ENCODE results near the gene CZIB. TPM values are rescaled to one million over a fixed set of nuclear protein-coding genes. Genes with fewer than 3 reads are reported as not detected.

The CZIB gene
- total and polyA plus RNA-seq, 2 of the 13 experiments (the other 11 are each of a cell fraction or from before 2014, with no cell fraction given): 49.2 to 67.0 TPM

DNA sequence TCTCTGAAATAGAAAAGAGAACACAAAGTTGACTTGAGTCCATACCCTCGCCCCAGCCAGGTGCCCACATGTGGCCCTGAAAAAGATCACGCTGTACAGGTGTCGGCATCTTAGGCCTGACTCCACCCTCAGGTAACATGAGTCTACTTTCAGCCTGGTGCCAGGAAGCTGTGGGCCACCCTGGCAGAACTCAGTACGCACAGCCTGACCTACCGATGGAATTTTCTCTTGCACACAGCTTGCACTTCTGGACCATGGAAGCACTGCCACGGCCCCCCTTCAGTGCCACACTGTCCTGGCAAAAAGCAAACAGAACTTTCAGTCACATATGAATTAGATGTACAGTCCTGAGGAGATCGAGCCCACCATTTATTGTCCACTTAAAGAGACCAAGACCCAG, 2.2 kb downstream of the CZIB start (continued):
- no peak for TF ChIP-seq PAWR (CRISPR knock-in tag; IDR thresholded peaks at IDR 0.05; ENCODE audit: borderline replicate concordance)
- TF ChIP-seq ZNF7 (CRISPR knock-in tag; IDR thresholded peaks at IDR 0.05): no peak

DNA sequence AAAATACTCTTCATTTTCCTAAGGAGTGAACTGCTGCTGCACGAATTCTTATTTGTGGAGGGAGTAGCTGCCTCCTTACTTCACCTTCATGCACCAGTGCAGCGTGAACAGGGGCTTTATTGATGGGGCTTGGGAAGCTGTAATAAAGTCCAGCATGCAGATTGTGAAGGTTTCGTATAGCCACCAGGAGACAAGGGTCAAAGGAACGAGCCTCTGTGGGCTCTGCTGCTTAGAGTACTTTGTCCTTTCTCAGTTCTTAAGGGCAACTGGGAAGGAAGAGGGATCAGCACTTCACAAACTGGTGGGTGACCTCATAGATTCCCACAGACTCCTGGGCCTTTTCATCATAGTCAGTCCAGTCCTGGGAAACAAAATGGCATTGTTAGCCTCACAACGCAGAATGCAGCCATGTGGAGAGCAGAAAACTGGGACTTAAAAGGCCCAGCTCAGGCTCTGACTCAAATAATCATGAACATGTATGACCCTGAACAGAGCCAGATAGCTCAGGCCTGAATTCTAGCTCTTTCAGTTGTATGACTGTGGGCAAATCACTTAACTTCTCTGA, 6.0 kb downstream of the CZIB start:
- Histone ChIP-seq H3K4me2 (ENCODE audit: low read depth, low read length) (no peak overlapping the region), H3K27ac (ENCODE audit: extremely low read length, insufficient read depth, low read length) (no peak overlapping the region), H3K27me3 (ENCODE audit: control insufficient read depth in 1 of 2, insufficient read depth in 2 of 2, low read length in 2 of 2) (no peaks in the 10 kb centered on the region), H3K4me1 (ENCODE audit: insufficient read depth, low read length) (peaks cover 13% of the 10 kb centered on the region), H3K9me3 (ENCODE audit: low read length) (no peaks in the 10 kb centered on the region), H4K20me1 (ENCODE audit: insufficient read depth, low read length) (no peaks in the 10 kb centered on the region), H3K4me3 (replicated peaks in 1 of 3; ENCODE audit: insufficient read depth in 1 of 3, low read depth in 2 of 3, low read length in 3 of 3) (no peak overlapping the region), H2AFZ (ENCODE audit: low read length) (no peak overlapping the region), H3K36me3 (replicated peaks in 1 of 2; ENCODE audit: control insufficient read depth in 1 of 2, insufficient read depth in 2 of 2, low read length in 2 of 2) (peaks cover 19 to 43% of the 10 kb centered on the region in 2 experiments; a peak in 4 of 5 replicates), H3K79me2 (ENCODE audit: insufficient read depth, low read length) (peaks cover 4% of the 10 kb centered on the region), H3K9ac (ENCODE audit: insufficient read depth, low read depth, low read length) (no peak overlapping the region)
- BruUV-seq (replicated peaks): no TSS peak
- ChIA-PET POLR2A (interaction anchor here (1.2 to 1.8 kb wide), 3 partner anchors 19 to 25 kb away, joined by 3 to 5 read pairs (median 3); partner anchors contain the start of gene MAGOH), CTCF (ENCODE audit: low intra/inter-chr PET ratio, low total read pairs) (no interaction called here)
- in situ Hi-C loops (cut with HindIII; ENCODE audit: extremely low pct_ligation_motif_present, low pct_unique_long_range_greater_than_20kb) (no loop called here), intact Hi-C loops (cut with micrococcal nuclease; ENCODE audit: unreplicated experiment) (no loop called here)
- no peak for ATAC-seq
- TF ChIP-seq ZNF644 (CRISPR knock-in tag; IDR thresholded peaks at IDR 0.05; ENCODE audit: low read depth) (no peak), ZNF501 (CRISPR knock-in tag; IDR thresholded peaks at IDR 0.05) (no peak), CCAR2 (optimal IDR thresholded peaks at IDR 0.05; ENCODE audit: low read depth, low read length) (no peak), ZNF136 (CRISPR knock-in tag; IDR thresholded peaks at IDR 0.05; ENCODE audit: low read depth) (no peak), NAIF1 (CRISPR knock-in tag; IDR thresholded peaks at IDR 0.05; ENCODE audit: borderline replicate concordance) (no peak), TCF7L2 (IDR thresholded peaks at IDR 0.05; ENCODE audit: low read depth, low read length) (no peak)
- no peak for DNase-seq (ENCODE audit: low spot score)
- 69% methylated on average over 5 of the region's 5 CpGs for WGBS (ENCODE audit: low lambda C conversion rate)
- FAIRE-seq: no peak

Measured in HepG2 (cell line).